Measurements from ENCODE around the gene CDK8.

CDK8 gene

DNA sequence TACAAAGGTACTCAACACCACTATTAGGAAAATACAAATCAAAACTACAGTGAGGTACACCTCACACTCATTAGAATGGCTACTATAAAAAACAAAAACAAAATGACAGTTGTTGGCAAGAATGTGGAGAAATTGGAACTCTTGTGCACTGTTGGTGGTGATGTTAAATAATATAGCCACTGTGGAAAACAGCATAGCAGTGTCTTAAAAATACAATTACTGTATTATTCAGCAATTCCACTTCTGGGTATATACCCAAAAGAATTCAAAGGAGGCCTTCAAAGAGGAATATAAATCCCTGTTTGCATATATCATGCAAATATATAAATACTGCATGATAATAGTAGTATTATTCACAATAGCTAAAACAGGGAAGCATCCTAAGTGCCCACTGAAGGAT is 66.8 kb downstream of the CDK8 start:
- DNase-seq (ENCODE audit: extremely low read depth, insufficient read length) = no peak
- H3K27me3 ChIP-seq (replicated peaks; ENCODE audit: control insufficient read depth, insufficient read depth, low read length) = no peaks in the 10 kb centered on the region
- H3K4me3 ChIP-seq (replicated peaks; ENCODE audit: low read depth, low read length) = no peak overlapping the region
- no peaks in the 10 kb centered on the region for H3K36me3 ChIP-seq (ENCODE audit: control insufficient read depth, insufficient read depth, low read length)
- TF ChIP-seq, protein P1, sequence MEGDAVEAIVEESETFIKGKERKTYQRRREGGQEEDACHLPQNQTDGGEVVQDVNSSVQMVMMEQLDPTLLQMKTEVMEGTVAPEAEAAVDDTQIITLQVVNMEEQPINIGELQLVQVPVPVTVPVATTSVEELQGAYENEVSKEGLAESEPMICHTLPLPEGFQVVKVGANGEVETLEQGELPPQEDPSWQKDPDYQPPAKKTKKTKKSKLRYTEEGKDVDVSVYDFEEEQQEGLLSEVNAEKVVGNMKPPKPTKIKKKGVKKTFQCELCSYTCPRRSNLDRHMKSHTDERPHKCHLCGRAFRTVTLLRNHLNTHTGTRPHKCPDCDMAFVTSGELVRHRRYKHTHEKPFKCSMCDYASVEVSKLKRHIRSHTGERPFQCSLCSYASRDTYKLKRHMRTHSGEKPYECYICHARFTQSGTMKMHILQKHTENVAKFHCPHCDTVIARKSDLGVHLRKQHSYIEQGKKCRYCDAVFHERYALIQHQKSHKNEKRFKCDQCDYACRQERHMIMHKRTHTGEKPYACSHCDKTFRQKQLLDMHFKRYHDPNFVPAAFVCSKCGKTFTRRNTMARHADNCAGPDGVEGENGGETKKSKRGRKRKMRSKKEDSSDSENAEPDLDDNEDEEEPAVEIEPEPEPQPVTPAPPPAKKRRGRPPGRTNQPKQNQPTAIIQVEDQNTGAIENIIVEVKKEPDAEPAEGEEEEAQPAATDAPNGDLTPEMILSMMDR (IDR thresholded peaks at IDR 0.05; ENCODE audit: insufficient read depth, low read length, poor library complexity, severe bottlenecking) = no peak

DNA sequence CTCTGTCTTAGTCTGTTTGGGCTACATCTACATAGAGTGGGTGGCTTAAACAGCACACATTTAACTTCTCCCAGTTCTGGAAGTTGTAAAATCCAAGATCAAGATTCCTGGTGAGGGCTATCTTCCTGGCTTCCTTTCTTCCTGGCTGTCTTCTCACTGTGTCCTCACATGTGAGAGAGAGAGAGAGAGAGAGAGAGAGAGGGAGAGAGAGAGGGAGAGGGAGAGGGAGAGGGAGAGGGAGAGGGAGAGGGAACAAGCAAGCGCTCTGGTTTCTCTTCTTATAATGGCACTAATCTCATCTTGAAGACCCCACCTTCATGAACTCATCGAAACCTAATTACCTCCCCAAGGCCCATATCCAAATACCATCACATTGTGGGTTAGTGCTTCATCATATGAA is 69.2 kb downstream of the CDK8 start:
- DNase-seq (ENCODE audit: extremely low read depth, insufficient read length) = no peak
- TF ChIP-seq, protein P1 (IDR thresholded peaks at IDR 0.05; ENCODE audit: insufficient read depth, low read length, poor library complexity, severe bottlenecking) = no peak
- H3K27me3 ChIP-seq (replicated peaks; ENCODE audit: control insufficient read depth, insufficient read depth, low read length) = no peaks in the 10 kb centered on the region
- H3K4me3 ChIP-seq (replicated peaks; ENCODE audit: low read depth, low read length) = no peak overlapping the region
- no peaks in the 10 kb centered on the region for H3K36me3 ChIP-seq (ENCODE audit: control insufficient read depth, insufficient read depth, low read length)

DNA sequence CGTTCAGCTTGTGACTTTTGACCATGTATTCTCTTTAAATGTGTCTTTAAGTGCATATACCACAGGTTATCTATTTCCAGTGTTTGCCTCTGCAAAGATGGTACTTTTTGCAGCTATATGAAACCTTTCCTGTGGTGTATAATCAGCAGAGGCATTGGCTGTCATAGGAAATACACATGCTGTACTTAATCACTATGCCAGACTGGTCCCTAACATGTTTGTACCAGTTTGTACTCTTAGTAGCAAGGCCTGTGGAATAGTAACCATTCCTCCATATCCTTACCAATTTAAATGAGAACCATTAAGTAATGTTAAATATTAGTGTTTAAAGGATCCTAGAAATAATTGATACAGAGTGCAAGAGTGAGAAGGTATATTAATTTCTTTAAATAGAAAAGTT is 69.8 kb downstream of the CDK8 start:
- TF ChIP-seq, protein P1 (IDR thresholded peaks at IDR 0.05; ENCODE audit: insufficient read depth, low read length, poor library complexity, severe bottlenecking) = no peak
- H3K4me3 ChIP-seq (replicated peaks; ENCODE audit: low read depth, low read length) = no peak overlapping the region
- no peaks in the 10 kb centered on the region for H3K27me3 ChIP-seq (replicated peaks; ENCODE audit: control insufficient read depth, insufficient read depth, low read length)
- H3K36me3 ChIP-seq (ENCODE audit: control insufficient read depth, insufficient read depth, low read length) = no peaks in the 10 kb centered on the region
- DNase-seq (ENCODE audit: extremely low read depth, insufficient read length) = no peak

DNA sequence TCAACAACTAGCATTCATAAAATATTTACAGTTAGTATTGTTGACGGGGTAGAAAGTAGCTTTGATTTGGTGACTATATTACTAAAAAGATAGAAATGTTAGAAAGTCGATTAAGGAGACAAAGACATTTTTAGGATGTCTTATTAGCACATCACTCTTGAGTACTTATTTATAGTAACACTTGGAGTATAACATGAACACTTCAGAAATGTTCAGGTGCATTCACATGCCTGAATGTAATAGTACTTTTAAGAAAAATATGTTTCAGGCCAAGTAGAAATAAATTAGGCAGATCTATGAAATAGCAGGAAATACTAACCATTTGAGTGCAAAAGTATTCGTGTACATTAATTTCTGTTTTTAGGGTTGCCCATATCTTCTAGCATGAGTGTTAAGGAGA is 70.4 kb downstream of the CDK8 start:
- no peak overlapping the region for H3K4me3 ChIP-seq (replicated peaks; ENCODE audit: low read depth, low read length)
- no peaks in the 10 kb centered on the region for H3K27me3 ChIP-seq (replicated peaks; ENCODE audit: control insufficient read depth, insufficient read depth, low read length)
- DNase-seq (ENCODE audit: extremely low read depth, insufficient read length) = no peak
- H3K36me3 ChIP-seq (ENCODE audit: control insufficient read depth, insufficient read depth, low read length) = no peaks in the 10 kb centered on the region
- TF ChIP-seq, protein P1 (IDR thresholded peaks at IDR 0.05; ENCODE audit: insufficient read depth, low read length, poor library complexity, severe bottlenecking) = no peak

DNA sequence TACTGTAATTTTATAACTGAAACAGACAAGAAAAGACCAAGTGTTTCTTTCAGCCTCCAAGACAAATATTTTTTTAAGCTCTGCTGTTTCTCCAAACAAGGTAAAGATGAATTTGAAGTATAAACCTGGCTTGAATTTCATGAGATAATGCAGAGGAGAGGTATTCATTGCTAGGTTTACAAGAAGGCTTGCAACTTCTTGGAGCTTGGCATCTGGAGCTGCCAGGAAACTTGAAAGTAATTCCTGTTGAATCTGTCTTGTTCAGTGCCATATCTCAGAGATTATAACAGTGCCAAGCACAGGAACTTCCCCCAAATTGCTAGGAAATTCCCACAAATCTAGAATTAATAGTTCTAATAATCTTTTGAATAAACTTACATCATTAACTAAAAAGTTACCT is 70.9 kb downstream of the CDK8 start:
- TF ChIP-seq, protein P1 (IDR thresholded peaks at IDR 0.05; ENCODE audit: insufficient read depth, low read length, poor library complexity, severe bottlenecking) = no peak
- Histone ChIP-seq H3K4me3 (replicated peaks; ENCODE audit: low read depth, low read length) (no peak overlapping the region), H3K27me3 (replicated peaks; ENCODE audit: control insufficient read depth, insufficient read depth, low read length) (no peaks in the 10 kb centered on the region), H3K36me3 (ENCODE audit: control insufficient read depth, insufficient read depth, low read length) (no peaks in the 10 kb centered on the region)
- DNase-seq (ENCODE audit: extremely low read depth, insufficient read length) = no peak

DNA sequence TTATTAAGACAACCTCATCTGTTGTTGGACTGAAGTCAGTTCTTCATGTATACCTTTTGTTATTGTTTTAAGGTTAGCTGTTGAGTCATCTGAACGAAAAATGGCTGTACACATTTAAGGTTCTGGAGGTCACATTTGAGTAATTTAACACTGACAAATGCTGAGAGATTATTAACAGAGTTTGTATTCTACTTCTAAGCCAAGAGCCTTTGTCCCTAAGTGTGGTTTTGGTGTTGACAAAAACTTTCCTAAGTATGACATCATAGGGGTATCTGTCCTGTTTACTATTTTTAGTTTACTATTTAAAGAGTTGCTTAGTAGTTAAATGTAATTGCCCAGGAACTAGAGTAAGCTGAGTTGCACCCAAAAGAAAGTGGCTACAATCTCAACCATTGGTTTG is 71.9 kb downstream of the CDK8 start:
- Histone ChIP-seq H3K36me3 (ENCODE audit: control insufficient read depth, insufficient read depth, low read length) (no peaks in the 10 kb centered on the region), H3K4me3 (replicated peaks; ENCODE audit: low read depth, low read length) (no peak overlapping the region), H3K27me3 (replicated peaks; ENCODE audit: control insufficient read depth, insufficient read depth, low read length) (no peaks in the 10 kb centered on the region)
- TF ChIP-seq, protein P1 (IDR thresholded peaks at IDR 0.05; ENCODE audit: insufficient read depth, low read length, poor library complexity, severe bottlenecking) = no peak
- peak; percentile 29 for DNase-seq (ENCODE audit: extremely low read depth, insufficient read length)

Data from GM06990 (cell line).